ENCODE results near the gene MARCHF3.

DNA sequence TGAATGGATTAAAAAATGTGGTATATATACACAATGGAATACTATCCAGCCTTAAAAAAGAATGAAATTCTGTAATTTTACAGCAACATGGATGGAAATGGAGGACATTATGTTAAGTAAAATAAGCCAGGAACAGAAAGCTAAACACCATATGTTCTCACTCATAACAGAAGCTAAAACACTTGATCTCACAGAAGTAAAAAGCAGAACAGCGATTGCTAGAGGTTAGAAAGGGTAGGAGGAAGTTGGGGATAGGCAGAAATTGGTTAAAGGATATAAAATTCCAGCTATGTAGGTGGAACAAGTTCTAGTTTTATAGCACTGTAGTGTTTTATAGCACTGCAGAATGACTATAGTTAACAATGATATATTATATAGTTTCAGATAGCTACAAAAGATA lies 15.8 kb downstream of the MARCHF3 start:
- no peak for TF ChIP-seq EZH2phosphoT487 (IDR thresholded peaks at IDR 0.05; ENCODE audit: borderline replicate concordance, low read depth, low read length)
- TF ChIP-seq, protein P1, sequence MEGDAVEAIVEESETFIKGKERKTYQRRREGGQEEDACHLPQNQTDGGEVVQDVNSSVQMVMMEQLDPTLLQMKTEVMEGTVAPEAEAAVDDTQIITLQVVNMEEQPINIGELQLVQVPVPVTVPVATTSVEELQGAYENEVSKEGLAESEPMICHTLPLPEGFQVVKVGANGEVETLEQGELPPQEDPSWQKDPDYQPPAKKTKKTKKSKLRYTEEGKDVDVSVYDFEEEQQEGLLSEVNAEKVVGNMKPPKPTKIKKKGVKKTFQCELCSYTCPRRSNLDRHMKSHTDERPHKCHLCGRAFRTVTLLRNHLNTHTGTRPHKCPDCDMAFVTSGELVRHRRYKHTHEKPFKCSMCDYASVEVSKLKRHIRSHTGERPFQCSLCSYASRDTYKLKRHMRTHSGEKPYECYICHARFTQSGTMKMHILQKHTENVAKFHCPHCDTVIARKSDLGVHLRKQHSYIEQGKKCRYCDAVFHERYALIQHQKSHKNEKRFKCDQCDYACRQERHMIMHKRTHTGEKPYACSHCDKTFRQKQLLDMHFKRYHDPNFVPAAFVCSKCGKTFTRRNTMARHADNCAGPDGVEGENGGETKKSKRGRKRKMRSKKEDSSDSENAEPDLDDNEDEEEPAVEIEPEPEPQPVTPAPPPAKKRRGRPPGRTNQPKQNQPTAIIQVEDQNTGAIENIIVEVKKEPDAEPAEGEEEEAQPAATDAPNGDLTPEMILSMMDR (conservative IDR thresholded peaks at IDR 0.05; ENCODE audit: low read length): no peak
